GM19438 (cell line): ENCODE data around the gene SLC8A3.

Source experiments
- ATAC-seq: cut with Tn5 transposase; IDR thresholded peaks from one replicate; pipeline ENCODE4 v1.9.1; 2021; ENCODE audit warnings: low read depth; ENCODE audit not compliant: unreplicated experiment

Gene SLC8A3

GRCh38 chr14:70181276-70181675, 7.5 kb downstream of the SLC8A3 start:
- ATAC-seq = no peak

DNA sequence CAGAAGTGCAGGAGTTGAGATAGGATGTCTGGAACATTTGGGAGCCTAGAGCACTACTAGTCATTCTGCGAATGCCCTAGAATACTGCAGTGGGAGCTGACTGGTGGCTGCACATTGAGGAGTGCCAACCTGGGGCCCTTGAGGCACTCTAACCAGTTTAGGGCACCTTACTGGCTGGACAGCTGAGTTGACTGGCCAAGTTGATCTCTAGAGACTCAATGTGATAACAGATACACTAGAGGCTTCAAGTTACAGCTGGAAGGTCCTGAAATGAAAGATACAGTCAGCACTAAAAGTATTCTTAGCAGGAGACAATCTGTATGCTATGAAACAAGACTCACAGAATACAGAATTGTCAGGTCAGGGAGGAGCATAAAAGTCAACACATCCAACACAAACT, 8.0 kb downstream of the SLC8A3 start:
- no peak for ATAC-seq

DNA sequence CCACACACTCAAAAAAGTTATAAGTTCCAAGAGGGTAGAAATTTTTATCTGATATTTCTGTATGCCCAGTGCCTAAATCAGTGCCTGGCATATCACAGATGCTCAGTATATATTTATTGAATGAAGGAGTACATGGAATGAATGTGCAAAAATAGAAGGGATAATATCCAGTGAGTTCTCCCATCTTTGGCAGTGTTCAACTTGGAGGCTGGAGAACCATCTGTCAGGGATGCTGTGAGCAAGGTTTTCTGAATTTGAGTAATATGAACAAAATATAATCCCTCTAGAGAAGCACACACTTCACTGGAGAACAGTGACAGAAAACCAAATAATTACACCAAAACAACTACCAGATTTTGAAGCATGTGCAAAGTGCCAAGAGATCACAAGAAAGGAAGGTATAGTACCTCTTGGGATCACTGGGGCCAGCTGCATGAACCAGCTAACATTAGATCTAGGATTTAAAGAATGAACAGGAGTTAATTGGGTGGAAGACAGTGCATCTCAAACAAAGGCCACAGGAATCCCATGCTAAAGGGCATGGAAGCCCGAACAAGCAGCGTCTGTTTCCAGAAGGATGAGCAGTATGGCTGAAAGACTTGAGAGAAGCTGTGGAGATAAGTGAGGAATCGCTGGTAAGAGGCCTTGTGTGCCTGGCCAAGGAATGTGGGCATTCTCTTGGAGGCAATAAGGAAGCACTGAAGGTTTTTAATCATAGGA, 11.5 kb downstream of the SLC8A3 start:
- no peak for ATAC-seq

- ATAC-seq = no peak
Observed at GRCh38 chr14:70173569-70173968, 15.2 kb downstream of the SLC8A3 start.

DNA sequence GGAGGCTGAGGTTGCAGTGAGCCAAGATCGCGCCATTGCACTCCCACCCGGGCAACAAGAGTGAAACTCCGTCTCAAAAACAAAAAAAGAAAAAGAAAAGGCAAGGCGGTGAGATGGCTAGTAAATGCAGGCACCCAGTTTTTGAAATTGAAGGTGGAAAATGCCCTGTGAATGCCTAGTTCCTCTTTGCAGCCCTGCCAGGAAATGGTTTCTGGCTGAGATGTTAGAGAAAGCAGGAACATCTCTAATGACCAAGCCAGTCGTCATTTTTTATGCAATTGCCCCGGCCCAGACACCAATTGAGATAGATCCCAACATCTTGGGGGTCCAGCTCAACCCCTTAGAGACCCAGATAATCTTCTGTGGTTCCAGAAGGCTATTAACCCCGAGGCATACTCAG, 17.0 kb downstream of the SLC8A3 start:
- no peak for ATAC-seq

GRCh38 chr14:70170976-70171375, 17.8 kb downstream of the SLC8A3 start:
- ATAC-seq = no peak

- no peak for ATAC-seq
Observed at GRCh38 chr14:70168406-70168805, 20.3 kb downstream of the SLC8A3 start.

GRCh38 chr14:70166530-70167203, 22.1 kb downstream of the SLC8A3 start:
- no peak for ATAC-seq

DNA sequence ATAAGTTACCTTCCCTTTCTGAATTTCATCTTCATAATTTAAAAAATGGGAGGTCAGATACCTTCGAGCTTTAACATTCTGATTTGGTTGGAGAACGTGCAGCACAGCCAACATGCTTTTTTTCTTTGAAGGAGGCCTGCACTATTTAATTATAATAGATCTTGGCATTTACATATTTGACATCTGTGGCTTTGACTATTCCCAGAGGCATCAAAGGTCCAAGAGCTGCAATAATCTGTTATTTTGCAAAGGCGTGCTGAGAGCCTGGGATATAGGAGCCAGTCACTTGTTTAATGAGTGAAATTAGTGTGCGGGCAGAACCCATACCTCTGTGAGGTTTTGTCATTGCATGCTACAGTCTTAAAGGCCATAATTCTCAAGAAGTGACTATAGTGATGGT, 26.4 kb downstream of the SLC8A3 start:
- ATAC-seq = no peak

- no peak for ATAC-seq
Observed at GRCh38 chr14:70156592-70156991, 32.2 kb downstream of the SLC8A3 start.

DNA sequence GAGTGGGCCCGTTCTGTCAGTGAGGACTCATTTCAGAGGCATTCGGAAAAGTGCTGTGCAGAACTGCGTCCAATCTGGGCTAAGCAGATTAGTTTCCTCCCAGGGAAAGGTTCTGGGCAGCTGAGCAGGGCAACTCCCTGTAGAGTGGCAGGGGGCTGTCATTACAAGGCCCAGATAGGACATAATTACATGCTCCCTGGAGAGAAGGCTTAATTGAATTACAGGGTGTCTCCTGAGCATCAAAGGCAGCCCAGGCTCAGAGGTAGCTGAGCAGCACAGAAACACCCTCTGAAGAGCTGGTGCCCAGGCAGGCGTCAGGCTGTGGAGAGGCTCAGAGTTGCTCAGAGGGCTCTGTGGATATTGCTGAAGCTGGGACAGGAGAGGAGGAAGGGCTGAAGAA, 36.0 kb downstream of the SLC8A3 start:
- ATAC-seq = no peak

DNA sequence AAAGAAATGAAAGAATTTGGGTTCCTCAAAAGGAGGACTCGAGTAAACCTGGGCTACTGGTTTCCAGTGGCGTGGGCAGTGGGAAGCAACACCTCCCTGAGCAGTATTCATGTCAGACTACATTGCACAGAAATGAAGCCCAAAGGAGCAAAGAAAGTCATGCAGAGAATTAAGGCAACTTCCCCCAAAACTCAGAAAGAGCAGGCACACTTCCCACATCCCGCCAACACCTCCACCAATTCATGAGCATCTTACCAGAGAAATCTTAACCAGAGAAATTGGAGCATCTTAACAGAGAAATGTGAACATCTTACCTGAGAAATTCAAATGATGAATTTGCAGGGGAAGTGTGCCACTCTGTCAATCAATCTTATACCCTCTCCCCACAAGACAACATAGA, 36.7 kb downstream of the SLC8A3 start:
- ATAC-seq = no peak

- no peak for ATAC-seq
Observed at GRCh38 chr14:70149596-70150165, 39.1 kb downstream of the SLC8A3 start.

- no peak for ATAC-seq
Observed at GRCh38 chr14:70148911-70149595, 39.7 kb downstream of the SLC8A3 start.

- ATAC-seq = no peak
Observed at GRCh38 chr14:70148351-70148750, 40.4 kb downstream of the SLC8A3 start.

GRCh38 chr14:70144046-70144445, 44.7 kb downstream of the SLC8A3 start:
- ATAC-seq = no peak

DNA sequence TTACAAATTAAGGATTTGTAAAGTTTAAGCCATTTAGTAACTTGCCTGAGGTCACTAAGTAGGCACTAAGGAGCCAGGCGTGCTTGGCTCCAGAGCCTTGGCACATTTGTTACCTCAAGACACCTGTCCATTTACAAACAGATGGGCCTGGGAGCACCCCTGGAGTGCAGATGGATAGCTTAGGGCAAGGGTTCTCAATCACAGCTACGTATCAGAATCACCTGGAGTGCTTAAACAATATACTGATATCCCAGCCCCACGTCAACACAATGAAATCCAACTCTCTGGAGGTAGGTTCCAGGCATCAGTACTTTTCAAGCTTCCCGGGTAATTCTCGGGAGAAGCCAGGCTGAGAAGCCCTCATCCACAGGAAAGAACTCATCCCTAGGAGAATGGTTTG, 45.4 kb downstream of the SLC8A3 start:
- no peak for ATAC-seq

DNA sequence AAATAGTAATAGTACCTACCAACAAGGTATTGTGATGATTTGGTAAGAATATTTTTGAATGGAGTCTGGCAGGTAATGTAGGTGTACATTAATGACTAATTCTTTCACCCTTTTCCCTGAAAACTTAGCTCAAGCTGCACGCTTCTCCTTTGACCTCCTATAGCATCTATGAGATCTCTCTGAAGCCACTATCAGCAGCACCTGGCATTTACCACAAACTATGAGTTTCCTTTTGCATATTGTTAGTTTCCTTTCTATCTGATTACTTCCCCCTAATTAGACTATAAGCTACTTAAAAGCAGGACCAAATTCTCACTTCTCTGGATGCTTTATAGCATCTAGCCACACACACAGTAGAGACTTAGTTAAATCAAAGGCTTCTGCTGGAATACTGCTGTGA, 48.1 kb downstream of the SLC8A3 start:
- ATAC-seq = no peak

DNA sequence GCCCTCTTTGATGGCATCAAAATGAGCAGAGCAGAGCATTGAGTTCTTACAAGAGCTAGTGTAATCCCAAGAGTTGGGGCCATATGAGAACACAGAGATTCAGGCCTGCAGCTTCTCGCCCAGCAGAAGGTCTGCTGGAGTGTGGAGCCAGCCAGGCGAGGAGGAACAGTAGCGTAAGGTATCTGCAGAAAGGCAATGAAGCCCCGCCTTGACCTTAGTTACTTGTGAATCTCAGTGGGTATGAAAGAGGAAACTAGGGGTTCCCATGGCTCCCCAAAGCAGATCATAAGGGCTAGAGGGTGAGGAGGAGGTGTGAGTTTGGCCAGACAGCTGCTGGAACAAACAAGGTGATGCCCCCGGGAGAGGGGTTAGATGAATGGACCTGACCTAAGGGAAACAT, 49.4 kb downstream of the SLC8A3 start:
- peak; percentile 84 for ATAC-seq

- ATAC-seq = no peak
Observed at GRCh38 chr14:70137788-70138187, 51.0 kb downstream of the SLC8A3 start.

GRCh38 chr14:70133461-70133860, 55.3 kb downstream of the SLC8A3 start:
- ATAC-seq = no peak
